ENCODE results near the gene RIC8B.

DNA sequence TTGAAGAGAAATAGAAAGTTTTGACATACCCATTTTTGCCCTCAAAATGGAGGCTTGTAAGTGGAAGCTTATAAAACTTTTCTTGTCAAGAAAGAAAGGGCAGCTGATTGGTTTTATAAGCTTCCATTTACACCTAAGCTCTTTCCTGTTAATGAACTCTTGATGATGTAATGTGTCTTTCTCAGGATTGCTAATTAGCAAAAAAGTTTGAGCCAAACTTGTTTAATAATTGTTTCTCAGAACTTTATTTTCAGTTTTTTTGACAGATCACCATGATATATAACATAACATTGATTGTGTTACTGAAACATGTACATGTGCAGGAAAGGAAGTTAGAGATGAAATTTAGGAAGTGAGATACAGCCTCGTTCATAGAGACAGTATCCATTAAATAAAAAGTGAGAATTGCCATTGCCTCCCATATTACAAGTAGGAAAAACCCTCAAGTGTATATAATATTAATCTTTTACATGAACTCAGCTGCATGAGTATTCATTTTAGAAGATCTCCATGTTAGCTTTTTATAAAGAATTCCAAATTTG, 26.8 kb downstream of the RIC8B start:
- TF ChIP-seq CTCF (optimal IDR thresholded peaks at IDR 0.05 in 1 of 3, IDR thresholded peaks at IDR 0.05 in 1 of 3, conservative IDR thresholded peaks at IDR 0.05 in 1 of 3; ENCODE audit: extremely low read depth in 1 of 3, insufficient read depth in 2 of 3, low read length in 3 of 3), result no peak
- TF ChIP-seq EZH2 (IDR thresholded peaks at IDR 0.05; ENCODE audit: low read length), result no peak

Data from keratinocyte (primary cell).